KMS-11 (cell line): ENCODE measurements around the gene ZNF865.

ENCODE experiments used
- H2AFZ ChIP-seq: fragments of 200-600 bp; sonication (generic); 2 replicates; pipeline ENCODE4 v1.6.1; 2016; ENCODE audit warnings: antibody characterized with exemption, mixed run types, low read depth
- H3K27ac ChIP-seq: fragments of 200-600 bp; sonication (generic); 2 replicates; pipeline ENCODE4 v1.6.1; 2016; ENCODE audit warnings: mild to moderate bottlenecking, mixed run types
- H3K27me3 ChIP-seq: fragments of 200-600 bp; sonication (generic); 2 replicates; pipeline ENCODE4 v1.6.1; 2017; ENCODE audit warnings: mild to moderate bottlenecking, low read depth, mixed run types, moderate library complexity; ENCODE audit not compliant: insufficient read depth
- H3K36me3 ChIP-seq: fragments of 200-600 bp; sonication (generic); 2 replicates; pipeline ENCODE4 v1.6.1; 2017; ENCODE audit warnings: mild to moderate bottlenecking, mixed run types; ENCODE audit not compliant: insufficient read depth
- H3K4me1 ChIP-seq: fragments of 200-600 bp; sonication (generic); 2 replicates; pipeline ENCODE4 v1.6.1; 2016; ENCODE audit warnings: mild to moderate bottlenecking, low read depth, mixed run types; ENCODE audit not compliant: poor library complexity, severe bottlenecking
- H3K4me2 ChIP-seq: fragments of 200-600 bp; sonication (generic); 2 replicates; pipeline ENCODE4 v1.7.0; 2016; ENCODE audit warnings: mild to moderate bottlenecking, mixed run types
- H3K4me3 ChIP-seq: fragments of 200-600 bp; sonication (generic); IDR thresholded peaks from 2 replicates; pipeline ENCODE4 v1.6.1; 2017; ENCODE audit warnings: low read depth, low read length, mixed read lengths; ENCODE audit not compliant: insufficient read depth
- H3K79me2 ChIP-seq: fragments of 200-600 bp; sonication (generic); 2 replicates; pipeline ENCODE4 v1.6.1; 2016; ENCODE audit warnings: low read depth, mixed run types; ENCODE audit not compliant: insufficient read depth
- H3K9ac ChIP-seq: fragments of 200-600 bp; sonication (generic); 2 replicates; pipeline ENCODE4 v1.6.1; 2016; ENCODE audit warnings: mild to moderate bottlenecking, mixed run types
- H4K20me1 ChIP-seq: fragments of 200-600 bp; sonication (generic); 2 replicates; pipeline ENCODE4 v1.6.1; 2016; ENCODE audit warnings: mild to moderate bottlenecking, mixed run types; ENCODE audit not compliant: insufficient read depth
- CTCF ChIP-seq: fragments of 200-600 bp; sonication (generic); conservative IDR thresholded peaks from 2 replicates; pipeline ENCODE4 v1.6.1; 2017; ENCODE audit warnings: low read depth, mild to moderate bottlenecking, antibody characterized with exemption, low read length, moderate library complexity, mixed read lengths

The ZNF865 gene

GRCh38 chr19:55615543-55616394 lies 10.3 kb downstream of the ZNF865 start:
- Histone ChIP-seq H4K20me1 (no peaks in the 10 kb centered on the region), H2AFZ (no peak overlapping the region), H3K4me3 (no peak overlapping the region), H3K36me3 (no peaks in the 10 kb centered on the region), H3K4me2 (no peak overlapping the region), H3K27ac (no peak overlapping the region), H3K4me1 (peaks cover 14% of the 10 kb centered on the region), H3K27me3 (no peaks in the 10 kb centered on the region), H3K9ac (no peak overlapping the region), H3K79me2 (no peaks in the 10 kb centered on the region)
- TF ChIP-seq CTCF = no peak

GRCh38 chr19:55616395-55616875 lies 11.0 kb downstream of the ZNF865 start:
- Histone ChIP-seq H3K4me2 (no peak overlapping the region), H3K4me3 (no peak overlapping the region), H3K27me3 (no peaks in the 10 kb centered on the region), H3K4me1 (peaks cover 12% of the 10 kb centered on the region), H4K20me1 (no peaks in the 10 kb centered on the region), H3K79me2 (no peaks in the 10 kb centered on the region), H2AFZ (no peak overlapping the region), H3K27ac (no peak overlapping the region), H3K9ac (no peak overlapping the region), H3K36me3 (no peaks in the 10 kb centered on the region)
- TF ChIP-seq CTCF = no peak

- Histone ChIP-seq H3K4me3 (no peak overlapping the region), H3K27me3 (no peaks in the 10 kb centered on the region), H3K27ac (no peak overlapping the region), H3K9ac (no peak overlapping the region), H3K79me2 (no peaks in the 10 kb centered on the region), H3K4me2 (no peak overlapping the region), H2AFZ (no peak overlapping the region), H3K4me1 (peaks cover 2% of the 10 kb centered on the region), H3K36me3 (no peaks in the 10 kb centered on the region), H4K20me1 (no peaks in the 10 kb centered on the region)
- TF ChIP-seq CTCF = no peak
These were observed 12.0 kb downstream of the ZNF865 start for GRCh38 chr19:55617426-55617825.

GRCh38 chr19:55618426-55618825 lies 13.0 kb downstream of the ZNF865 start:
- H3K4me1 ChIP-seq = peaks cover 3% of the 10 kb centered on the region
- no peak overlapping the region for H3K4me3 ChIP-seq
- no peak for TF ChIP-seq CTCF
- H3K4me2 ChIP-seq = no peak overlapping the region
- H3K9ac ChIP-seq = no peak overlapping the region
- no peaks in the 10 kb centered on the region for H3K36me3 ChIP-seq
- H2AFZ ChIP-seq = no peak overlapping the region
- H3K27ac ChIP-seq = no peak overlapping the region
- no peaks in the 10 kb centered on the region for H3K79me2 ChIP-seq
- H3K27me3 ChIP-seq = no peaks in the 10 kb centered on the region
- H4K20me1 ChIP-seq = no peaks in the 10 kb centered on the region
